Keratinocyte (primary cell): Measurements from ENCODE around the gene GJE1.

ENCODE experiments used
- CTCF ChIP-seq, 3 experiments: IDR thresholded peaks in 1 of 3; conservative IDR thresholded peaks in 1 of 3; optimal IDR thresholded peaks in 1 of 3; 2 replicates in 2 of 3; 3 replicates in 1 of 3; pipeline versions ENCODE3 to v1.5.1; 2011; ENCODE audit warnings: low read length in 3 of 3, mild to moderate bottlenecking in 3 of 3, moderate library complexity in 2 of 3, control low read depth in 1 of 3, inconsistent platforms in 1 of 3; ENCODE audit not compliant: insufficient read depth in 2 of 3; ENCODE audit errors: extremely low read depth in 1 of 3
- EZH2 ChIP-seq: IDR thresholded peaks from one replicate; pipeline ENCODE4 v1.6.1; 2012; ENCODE audit warnings: inconsistent platforms, mild to moderate bottlenecking, low read length, moderate library complexity

- no peak for TF ChIP-seq CTCF (optimal IDR thresholded peaks at IDR 0.05 in 1 of 3, IDR thresholded peaks at IDR 0.05 in 1 of 3, conservative IDR thresholded peaks at IDR 0.05 in 1 of 3; ENCODE audit: extremely low read depth in 1 of 3, insufficient read depth in 2 of 3, low read length in 3 of 3)
- TF ChIP-seq EZH2: no peak
These were observed 49.3 kb downstream of the GJE1 start for GRCh38 chr6:142182004-142182403.
